GM08714 (cell line): ENCODE data around the gene EPSTI1.
"Not testable (repeated sequence)": the region's sequence is repeated elsewhere in the genome, so short reads cannot be mapped to it uniquely, and the experiment has no call there.

ENCODE experiments used
- H3K4me3 ChIP-seq: fragments of 200-500 bp; sonication (Bioruptor generic); 2 replicates; pipeline ENCODE4 v1.5.1; 2014; ENCODE audit warnings: mild to moderate bottlenecking, low read length, inconsistent platforms
- ZNF274 ChIP-seq: IDR thresholded peaks from 2 replicates; pipeline ENCODE4 v1.6.1; 2012; ENCODE audit warnings: mild to moderate bottlenecking, low read depth, low read length

The EPSTI1 gene

DNA sequence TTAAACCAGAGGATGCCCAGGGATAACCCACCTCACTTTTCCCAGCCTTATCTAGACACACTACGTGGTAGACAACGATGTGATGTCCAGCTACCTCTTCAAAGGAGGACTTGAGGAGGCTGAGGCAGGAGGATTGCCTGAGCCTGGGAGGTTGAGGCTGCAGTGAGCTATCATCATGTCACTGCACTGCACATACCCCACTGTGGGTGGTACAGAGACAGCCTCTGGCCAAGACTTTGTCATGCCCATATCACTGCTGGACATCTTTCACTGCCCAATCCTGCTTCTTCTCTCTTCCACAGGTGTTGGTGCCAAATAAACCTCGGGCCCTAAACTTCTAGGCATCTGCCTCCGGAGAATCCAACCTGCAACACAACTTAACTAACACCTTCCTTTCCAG, 124.8 kb downstream of the EPSTI1 start:
- H3K4me3 ChIP-seq: no peak overlapping the region
- no peak for TF ChIP-seq ZNF274

GRCh38 chr13:42865768-42866102, 126.3 kb downstream of the EPSTI1 start:
- no peak overlapping the region for H3K4me3 ChIP-seq
- TF ChIP-seq ZNF274: no peak

GRCh38 chr13:42864952-42865767, 126.9 kb downstream of the EPSTI1 start:
- no peak overlapping the region for H3K4me3 ChIP-seq
- TF ChIP-seq ZNF274: no peak

DNA sequence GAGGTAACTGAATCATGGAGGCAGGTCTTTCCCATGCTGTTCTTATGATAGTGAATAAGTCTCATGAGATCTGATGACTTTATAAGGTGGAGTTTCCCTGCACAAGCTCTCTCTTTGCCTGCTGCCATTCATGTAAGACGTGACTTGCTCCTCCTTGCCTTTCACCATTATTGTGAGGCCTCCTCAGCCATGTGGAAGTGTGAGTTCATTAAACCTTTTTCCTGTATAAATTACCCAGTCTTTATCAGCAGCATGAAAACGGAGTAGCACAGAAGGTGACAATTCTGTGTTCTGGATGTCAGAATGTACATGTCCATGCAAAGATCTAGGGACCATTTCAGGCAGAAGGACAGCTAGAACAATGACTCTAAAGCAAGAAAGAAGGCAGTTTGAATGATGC, 129.7 kb downstream of the EPSTI1 start:
- H3K4me3 ChIP-seq: not testable (repeated sequence)

DNA sequence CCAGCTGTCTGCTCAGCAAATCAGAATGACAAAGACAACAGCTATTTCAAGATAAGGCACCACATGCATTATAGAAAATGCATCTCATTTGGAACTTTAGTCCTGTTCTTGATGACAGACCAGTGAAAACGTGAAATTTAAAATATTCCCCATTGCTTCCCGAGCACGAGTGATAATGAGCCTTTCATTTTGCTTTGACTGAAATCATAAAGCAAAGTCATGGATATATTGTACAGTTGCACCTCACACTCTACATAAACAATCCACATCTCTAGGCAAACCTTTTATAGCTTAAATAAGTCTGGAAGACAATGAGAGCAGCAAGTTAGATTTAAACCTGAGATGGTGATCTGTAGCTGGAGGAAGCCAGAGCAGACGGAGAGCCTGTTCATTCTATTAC, 131.6 kb downstream of the EPSTI1 start:
- H3K4me3 ChIP-seq: no peak overlapping the region
- no peak for TF ChIP-seq ZNF274

DNA sequence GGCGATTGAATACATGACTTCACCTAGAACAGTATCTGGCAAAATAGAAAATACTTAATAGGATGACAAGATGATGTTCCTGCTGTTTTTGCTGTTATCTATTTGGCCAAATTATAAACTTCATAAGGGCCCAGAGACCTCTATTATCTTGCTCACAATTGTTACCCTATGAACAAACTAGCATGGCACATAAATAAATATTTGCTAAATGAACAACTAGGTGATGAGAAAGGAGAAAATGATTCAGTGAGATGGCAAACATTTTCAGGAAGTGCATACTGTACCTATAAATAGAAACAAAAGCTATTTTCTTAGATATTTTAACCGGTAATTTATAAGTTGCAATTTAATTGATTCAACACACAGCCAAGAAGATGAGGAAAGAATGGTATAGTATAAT, 132.3 kb downstream of the EPSTI1 start:
- no peak for TF ChIP-seq ZNF274
- no peak overlapping the region for H3K4me3 ChIP-seq

DNA sequence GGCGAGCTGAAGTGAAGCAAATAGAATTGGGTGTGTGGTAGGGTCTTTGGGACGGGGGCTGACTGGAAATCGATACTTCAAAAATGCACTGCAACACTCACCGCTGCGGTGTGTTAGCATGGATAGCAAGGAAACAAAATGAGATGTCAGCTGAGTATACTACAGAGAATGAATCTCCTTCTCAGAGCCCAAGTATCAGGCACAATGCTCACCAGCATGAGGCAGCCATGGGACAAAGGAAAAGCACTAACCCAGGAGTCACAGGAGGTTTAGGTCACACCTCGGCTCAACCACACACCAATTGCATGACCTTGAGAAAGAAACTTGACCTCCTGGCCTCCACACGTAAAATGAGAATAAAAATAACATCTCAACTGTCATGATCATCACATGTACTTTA, 136.6 kb downstream of the EPSTI1 start:
- TF ChIP-seq ZNF274: no peak
- H3K4me3 ChIP-seq: no peak overlapping the region

GRCh38 chr13:42852136-42852535, 139.9 kb downstream of the EPSTI1 start:
- no peak overlapping the region for H3K4me3 ChIP-seq
- no peak for TF ChIP-seq ZNF274

DNA sequence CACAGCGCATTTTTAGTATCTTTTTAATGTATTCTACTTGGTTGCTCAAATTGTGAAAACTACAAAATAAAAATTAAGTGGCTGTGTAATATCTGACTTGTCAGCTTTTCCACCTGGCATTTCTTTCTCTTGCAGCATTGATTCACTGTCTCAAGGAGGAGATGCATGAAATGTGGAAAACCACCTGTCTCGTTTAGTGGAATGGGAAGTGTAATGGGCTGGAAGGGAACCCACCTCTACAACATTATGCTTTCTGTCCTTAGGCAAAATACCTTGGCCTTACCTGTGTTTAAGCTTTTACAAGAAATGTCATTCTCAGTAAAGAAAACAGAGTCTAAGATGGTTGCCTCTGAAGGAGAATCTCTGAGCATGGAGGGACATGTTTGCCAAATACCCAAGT, 142.8 kb downstream of the EPSTI1 start:
- no peak for TF ChIP-seq ZNF274

DNA sequence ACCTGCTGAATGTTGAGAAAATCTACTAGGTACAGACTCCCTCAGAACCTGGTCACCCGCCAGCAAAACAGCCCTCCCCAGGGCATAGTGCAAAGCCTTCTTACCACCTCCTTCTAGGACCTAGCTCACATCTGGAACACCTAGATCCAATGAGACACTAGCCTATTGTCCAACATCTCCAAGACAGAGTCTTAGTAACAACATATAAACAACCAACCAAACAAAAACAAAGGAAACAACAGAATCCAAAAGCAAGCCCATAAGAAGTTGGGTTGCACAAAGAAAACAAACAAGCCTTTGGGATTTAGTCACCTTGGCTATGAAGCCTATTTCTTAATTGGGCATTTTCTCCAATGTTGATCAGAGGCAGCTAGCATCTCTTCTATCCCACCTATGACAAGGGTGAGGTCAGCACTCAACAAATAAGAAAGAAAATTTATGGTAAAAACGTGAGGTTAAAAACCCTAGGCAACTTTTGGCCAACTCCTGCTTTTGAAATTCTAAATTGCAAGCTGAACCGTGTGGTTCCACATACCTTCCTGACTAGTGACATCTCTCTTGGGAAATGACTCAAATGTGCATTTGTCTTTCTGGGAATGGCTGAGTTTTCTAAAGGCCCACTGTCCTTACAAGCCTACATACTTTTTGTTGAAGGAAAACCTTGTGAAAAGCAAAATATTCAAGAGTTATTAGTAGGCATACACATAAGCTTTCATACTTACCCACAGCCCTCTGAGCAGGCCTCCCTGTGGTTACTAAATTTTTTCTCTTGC, 144.0 kb downstream of the EPSTI1 start:
- H3K4me3 ChIP-seq: no peak overlapping the region
- TF ChIP-seq ZNF274: no peak

More for the DNA sequence above, 142.8 kb downstream of the EPSTI1 start:
- no peak overlapping the region for H3K4me3 ChIP-seq

- TF ChIP-seq ZNF274: no peak
- H3K4me3 ChIP-seq: no peak overlapping the region
These were observed 154.9 kb downstream of the EPSTI1 start for GRCh38 chr13:42836930-42837690.
